Choroid plexus epithelial cell (primary cell): ENCODE results near the gene ST6GALNAC2.
"Not testable (repeated sequence)": the region's sequence is repeated elsewhere in the genome, so short reads cannot be mapped to it uniquely, and the experiment has no call there.

Experiments
- DNase-seq: peaks from one replicate; pipeline ENCODE4 v3.0.0-alpha.2; 2010; ENCODE audit warnings: low read depth
- H3K4me3 ChIP-seq: 2 replicates; pipeline ENCODE4 v1.5.1; 2011; ENCODE audit warnings: low read depth, mild to moderate bottlenecking, control low read depth, low read length, moderate library complexity
- CTCF ChIP-seq: conservative IDR thresholded peaks from 2 replicates; pipeline ENCODE4 v1.5.1; 2011; ENCODE audit warnings: low read depth, mild to moderate bottlenecking, control low read depth, inconsistent platforms, low read length, moderate library complexity

The ST6GALNAC2 gene

GRCh38 chr17:76560877-76561221 lies 24.8 kb downstream of the ST6GALNAC2 start:
- DNase-seq: no peak
- TF ChIP-seq CTCF: no peak
- no peak overlapping the region for H3K4me3 ChIP-seq

- DNase-seq: no peak
- H3K4me3 ChIP-seq: no peak overlapping the region
- no peak for TF ChIP-seq CTCF
Observed at GRCh38 chr17:76560036-76560876, 25.4 kb downstream of the ST6GALNAC2 start.

- H3K4me3 ChIP-seq, DNase-seq: not testable (repeated sequence)
Observed at GRCh38 chr17:76559460-76559859, 26.2 kb downstream of the ST6GALNAC2 start.

- TF ChIP-seq CTCF: peak; percentile 61
- H3K4me3 ChIP-seq: peak overlapping the region; percentile 89
- DNase-seq: peak; percentile 42
Observed at GRCh38 chr17:76558198-76559095, 27.2 kb downstream of the ST6GALNAC2 start.

GRCh38 chr17:76557368-76558197 lies 28.1 kb downstream of the ST6GALNAC2 start:
- peak overlapping the region; percentile 89 for H3K4me3 ChIP-seq
- DNase-seq: peak; percentile 97
- TF ChIP-seq CTCF: peak; percentile 63

GRCh38 chr17:76556765-76557367 lies 28.8 kb downstream of the ST6GALNAC2 start:
- peak; percentile 71 for DNase-seq
- TF ChIP-seq CTCF: no peak
- H3K4me3 ChIP-seq: peak overlapping the region; percentile 89
